ELR (cell line): Measurements from ENCODE around the gene DHRS12.

ENCODE experiments used
- DNase-seq: peaks from one replicate; pipeline ENCODE4 v3.0.0-alpha.2; 2015; ENCODE audit warnings: low read depth

The DHRS12 gene

DNA sequence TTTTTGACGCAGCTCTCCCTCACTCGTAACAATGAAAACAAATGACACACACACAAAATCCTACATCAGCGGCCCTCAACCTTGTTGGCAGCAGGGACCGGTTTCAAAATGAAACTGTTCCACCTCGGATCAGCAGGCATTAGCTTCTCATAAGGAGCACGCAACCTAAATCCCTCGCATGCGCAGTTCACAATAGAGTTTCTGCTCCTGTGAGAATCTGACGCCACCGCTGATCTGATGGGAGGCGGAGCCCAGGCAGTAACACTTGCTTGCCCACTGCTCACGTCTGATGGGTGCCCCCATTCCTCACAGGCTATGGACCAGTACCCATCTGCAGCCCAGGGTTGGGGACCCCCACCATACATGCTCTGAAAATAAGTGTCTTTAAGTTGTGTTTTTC lies 43.4 kb downstream of the DHRS12 start:
- no peak for DNase-seq

DNA sequence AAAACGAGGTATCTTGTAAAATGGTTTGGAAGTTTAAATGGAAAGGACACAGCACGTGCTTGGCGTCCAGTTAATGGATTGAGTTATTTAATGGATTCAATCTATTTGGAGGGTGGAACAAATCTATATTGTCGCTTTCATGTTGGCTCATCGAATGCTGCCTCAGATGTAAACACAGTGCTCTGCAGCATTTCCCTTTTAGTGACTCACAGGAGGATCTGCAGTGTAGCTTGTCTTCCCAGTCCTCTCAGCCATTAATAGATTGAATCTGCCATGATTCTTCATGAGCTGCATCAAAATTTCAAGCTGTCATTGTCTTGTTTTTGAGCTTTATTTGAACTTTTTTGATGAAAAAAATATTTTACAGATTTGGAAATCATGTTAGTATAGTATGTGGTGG lies 44.7 kb downstream of the DHRS12 start:
- peak; percentile 87 for DNase-seq

DNA sequence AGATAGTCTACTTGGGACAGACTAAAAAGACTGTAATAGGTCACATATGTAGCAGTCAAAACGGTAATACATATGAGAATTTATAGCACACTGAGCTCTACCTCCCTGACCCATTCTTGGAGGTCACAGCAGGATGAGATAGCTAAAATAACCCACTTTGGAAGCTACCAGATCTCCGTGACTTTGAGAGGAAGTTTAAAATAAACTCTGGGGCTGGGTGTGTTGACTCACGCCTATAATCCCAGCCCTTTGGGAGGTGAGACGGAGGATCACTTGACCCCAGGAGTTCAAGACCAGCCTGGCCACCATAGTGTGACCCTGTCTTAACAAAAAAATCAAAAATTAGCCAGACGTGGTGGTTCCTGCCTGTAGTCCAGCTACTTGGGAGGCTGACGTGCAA lies 45.3 kb downstream of the DHRS12 start:
- DNase-seq, result peak; percentile 50

- DNase-seq, result no peak
These were observed 47.3 kb downstream of the DHRS12 start for GRCh38 chr13:51756651-51757050.

DNA sequence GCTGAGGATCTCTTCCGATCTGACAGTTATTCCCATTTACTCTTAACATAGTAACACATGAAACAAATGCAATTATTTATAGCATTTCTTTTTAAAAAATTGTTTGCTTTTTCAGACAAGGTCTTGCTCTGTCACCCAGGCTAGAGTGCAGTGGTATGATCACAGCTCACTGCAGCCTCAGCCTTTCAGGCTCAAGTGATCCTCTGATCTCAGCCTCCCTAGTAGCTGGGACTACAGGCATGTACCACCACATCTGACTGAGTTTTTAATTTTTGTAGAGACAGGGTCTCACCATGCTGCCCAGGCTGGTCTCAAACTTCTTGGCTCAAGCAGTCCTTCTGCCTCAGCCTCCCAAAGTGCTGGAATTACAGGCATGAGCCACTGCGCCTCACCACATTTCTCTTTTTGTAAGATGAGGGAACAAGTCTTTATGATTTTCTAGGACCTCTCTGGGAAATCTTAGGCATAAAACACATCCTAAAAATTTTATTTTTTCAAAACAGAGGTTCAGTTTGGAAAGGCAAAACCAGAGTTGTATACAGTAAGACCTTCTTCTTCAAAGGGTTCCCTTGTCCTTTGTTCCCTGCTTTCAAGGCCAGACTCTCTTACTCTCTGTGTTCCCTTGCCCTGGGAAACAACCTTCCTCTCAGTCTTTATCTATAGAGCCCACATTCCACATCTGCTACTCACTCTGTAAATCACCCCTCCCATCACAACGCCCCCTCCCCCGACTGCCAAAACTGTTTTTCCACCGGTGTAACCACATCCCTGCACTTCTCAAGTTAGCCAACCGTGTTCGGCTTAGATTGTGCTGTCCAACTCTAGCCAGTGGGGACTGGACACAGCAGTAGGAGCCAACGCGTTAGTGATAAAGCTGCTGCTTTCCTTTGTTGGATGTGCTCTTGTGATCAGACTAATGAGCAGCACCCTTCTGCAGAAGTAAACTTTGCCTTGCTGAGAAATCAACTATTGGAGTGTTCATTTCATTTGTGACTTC lies 56.2 kb downstream of the DHRS12 start:
- DNase-seq, result no peak

- DNase-seq, result no peak
These were observed 57.2 kb downstream of the DHRS12 start for GRCh38 chr13:51746802-51747201.

DNA sequence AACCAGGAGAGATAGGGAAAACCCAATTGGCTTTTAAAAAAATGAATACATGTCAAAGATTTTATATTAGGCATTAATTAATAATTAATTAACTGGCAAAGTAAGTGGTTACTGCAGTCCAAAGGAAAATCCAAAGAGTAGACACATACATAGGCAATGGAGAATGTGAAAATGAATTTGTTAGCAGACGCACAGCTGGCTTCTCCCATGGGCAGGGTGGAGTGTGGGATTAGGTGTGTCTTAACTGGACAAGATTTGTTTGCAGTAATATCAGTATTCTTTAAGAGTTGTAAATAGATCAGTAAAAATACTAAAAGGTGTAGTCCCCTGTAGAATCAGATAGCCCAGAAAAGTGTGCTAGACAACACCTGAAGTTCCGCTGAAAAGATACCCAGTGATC lies 58.7 kb downstream of the DHRS12 start:
- no peak for DNase-seq

DNA sequence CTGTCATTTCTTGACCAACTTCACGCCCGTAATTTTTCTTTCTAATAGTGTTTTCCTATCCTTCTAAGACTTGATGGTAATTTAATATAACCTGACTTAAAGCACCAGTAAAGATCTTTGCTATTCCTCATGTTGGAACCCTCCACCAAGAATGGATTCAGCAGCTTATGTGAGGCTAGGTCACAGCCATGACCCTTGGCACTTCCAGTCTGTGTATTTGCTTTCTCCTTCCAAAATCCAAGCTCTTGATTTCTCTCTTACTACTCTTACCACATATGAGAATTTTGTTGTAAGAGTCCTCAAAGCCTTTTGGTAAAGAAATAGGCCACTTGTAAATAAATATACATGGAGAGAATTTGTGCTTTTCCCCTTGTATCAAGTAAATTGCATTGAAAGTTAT lies 61.4 kb downstream of the DHRS12 start:
- DNase-seq, result no peak

GRCh38 chr13:51742031-51742430 lies 61.9 kb downstream of the DHRS12 start:
- DNase-seq, result no peak

DNA sequence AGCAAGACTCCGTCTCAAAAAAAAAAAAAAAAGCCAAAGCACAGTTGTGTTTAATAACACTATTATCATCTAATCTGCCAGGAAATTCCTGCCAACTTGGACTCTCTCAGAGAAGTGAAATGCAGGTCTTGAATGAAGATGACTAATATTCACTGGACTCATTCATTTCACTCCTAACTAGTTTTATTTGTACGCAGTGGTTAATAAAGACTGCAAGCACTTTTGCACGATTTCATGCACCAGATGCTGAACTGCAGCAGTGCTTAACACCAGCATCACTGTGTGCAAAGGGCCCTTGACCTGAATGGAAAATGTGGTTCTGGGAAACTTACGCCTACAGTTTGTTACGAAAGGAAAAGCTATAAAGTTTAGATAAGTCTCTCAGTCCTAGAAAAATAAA lies 63.3 kb downstream of the DHRS12 start:
- no peak for DNase-seq

DNA sequence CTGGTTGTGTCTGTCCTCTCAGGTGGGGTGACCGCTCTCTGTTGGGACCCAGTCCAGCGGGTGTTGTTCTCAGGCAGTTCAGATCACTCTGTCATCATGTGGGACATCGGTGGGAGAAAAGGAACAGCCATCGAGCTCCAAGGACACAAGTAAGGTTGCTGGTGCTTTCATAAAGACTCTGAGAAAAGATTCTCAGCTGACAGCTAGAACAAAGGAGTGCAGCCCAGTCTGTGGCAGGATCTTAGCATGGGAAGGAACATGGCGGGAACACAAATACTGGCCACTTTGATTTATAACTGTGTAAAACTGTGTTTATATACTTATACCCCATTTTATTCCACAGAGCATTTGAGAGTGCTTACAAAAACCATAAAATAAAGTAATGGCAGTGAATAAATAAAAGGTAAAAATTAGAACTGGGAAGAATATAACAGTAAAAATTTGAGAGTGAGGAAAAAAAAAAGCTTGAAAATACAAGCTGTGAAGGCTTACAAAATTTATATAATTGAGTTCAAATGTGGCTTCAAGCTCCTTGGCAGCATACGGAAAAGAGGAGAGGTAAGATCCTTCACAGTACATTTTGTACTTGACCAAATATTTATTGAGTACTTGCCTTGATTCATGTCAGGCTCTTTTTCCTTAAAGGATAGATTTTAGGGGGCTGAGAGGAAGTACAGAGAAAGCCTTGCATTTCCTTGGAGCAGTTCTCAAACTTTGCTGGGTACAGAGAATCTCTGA lies 64.8 kb downstream of the DHRS12 start:
- DNase-seq, result no peak

DNA sequence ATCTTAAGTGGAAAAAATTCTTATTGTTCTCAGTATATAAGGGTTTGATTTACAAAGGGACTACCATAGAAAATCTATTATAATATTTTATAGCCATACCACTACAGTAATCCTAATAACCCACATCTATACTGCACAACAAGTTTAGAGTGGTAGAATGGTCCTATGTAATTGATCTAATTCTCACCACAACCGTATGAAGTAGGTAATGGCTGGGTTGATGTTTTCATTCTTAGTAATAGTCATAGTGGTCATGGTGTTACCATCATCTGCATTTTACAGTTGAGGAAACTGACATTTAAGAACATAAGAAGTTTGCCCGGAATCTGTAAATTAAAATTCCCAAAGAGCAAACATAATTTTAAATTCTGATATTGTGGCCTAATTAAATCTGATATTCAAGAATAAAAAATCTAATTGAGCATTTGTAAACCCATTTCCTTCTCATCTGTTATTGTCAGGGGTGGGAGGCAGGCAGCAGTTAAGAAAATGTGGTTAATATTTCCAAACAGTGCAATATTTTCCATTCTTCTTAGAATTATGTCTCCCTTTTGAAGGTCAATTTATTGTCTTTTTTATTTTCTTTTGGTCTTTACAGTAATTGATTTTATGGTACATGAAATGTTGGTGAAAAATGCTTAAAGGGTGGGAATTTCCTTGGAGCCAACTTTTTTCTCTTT lies 65.6 kb downstream of the DHRS12 start:
- no peak for DNase-seq

- DNase-seq, result no peak
These were observed 66.4 kb downstream of the DHRS12 start for GRCh38 chr13:51737609-51738008.

GRCh38 chr13:51734786-51735185 lies 69.2 kb downstream of the DHRS12 start:
- DNase-seq, result no peak

- no peak for DNase-seq
These were observed 70.3 kb downstream of the DHRS12 start for GRCh38 chr13:51733374-51734298.

DNA sequence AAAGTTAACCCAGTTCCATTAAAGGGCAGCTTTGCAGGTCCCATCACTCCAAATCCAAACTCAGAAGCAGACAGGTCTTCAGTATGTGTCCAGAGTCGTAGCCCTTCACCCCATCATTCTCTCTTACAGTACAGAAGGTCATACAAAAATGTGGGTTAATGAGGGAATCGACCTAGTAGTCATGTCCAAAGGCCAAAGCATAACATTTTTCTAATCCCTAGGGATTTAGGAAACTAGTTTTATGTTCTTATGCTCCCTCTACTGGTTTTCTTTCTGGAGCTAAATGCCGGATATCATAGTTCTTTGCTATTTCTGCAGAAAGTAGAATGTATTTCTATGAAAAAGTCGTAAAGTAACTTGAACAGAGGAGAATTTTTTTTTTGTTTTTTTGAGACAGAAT lies 72.2 kb downstream of the DHRS12 start:
- peak; percentile 51 for DNase-seq

DNA sequence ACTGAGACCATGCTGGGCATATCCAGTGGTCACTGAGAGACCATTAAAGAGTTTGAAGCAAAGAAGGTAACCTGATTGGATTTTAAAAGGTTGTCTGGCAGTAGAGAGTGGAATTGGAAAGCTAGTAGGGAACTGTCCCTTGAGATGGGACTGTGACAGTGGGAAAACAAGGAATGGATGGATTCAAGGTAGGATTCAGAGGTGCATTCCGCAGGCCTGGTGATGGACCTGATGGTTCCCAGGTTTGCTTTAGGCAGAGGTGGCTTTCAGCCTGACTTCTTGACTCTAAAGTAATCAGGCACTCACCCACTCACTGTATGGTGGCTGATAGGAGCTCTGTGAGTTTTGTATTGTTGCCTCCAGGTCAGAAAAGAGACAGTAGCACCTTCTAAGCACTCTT lies 73.0 kb downstream of the DHRS12 start:
- DNase-seq, result no peak

GRCh38 chr13:51729866-51730553 lies 74.0 kb downstream of the DHRS12 start:
- peak; percentile 92 for DNase-seq

DNA sequence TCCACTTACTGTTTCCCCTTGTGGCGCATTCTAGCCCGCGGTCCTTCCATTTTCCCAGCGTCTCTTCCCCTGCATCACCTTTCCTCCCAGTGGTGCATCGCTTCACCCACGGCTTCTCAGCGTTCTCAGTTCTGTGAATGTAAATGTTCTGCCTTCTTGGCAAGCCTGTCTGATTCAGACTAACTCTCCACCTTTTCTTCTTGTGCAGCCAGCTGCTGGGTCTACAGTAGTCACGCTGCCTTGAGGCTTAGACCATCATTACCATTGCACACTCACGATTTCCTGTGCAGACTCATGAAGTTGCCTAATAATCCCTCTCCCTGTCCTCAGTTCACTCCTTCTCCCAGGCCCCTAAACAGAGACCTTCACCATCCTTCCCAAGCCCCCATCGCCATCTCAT lies 75.0 kb downstream of the DHRS12 start:
- DNase-seq, result peak; percentile 94

DNA sequence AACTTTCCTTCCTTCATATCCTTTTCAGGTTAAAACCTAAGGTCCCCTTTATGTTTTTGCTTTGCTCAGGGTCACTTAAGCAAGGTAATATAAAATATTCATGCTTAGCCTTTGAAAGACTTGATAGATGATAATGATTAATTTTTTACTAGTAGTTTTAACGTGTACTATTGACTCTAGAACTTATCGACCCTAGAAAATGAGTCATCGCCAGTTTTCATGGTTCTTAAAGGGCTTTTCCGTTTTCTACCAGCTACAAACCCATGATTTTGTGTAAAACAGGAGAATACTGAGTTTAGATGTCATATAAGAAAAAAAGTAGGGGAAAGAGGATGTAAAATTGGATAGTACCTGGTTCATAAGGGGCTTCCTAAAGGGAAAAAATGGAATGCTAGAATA lies 75.7 kb downstream of the DHRS12 start:
- DNase-seq, result peak; percentile 38
